ENCODE measurements around the gene PTTG1.
"Not testable (repeated sequence)": the region's sequence is repeated elsewhere in the genome, so short reads cannot be mapped to it uniquely, and the experiment has no call there.

Gene PTTG1

DNA sequence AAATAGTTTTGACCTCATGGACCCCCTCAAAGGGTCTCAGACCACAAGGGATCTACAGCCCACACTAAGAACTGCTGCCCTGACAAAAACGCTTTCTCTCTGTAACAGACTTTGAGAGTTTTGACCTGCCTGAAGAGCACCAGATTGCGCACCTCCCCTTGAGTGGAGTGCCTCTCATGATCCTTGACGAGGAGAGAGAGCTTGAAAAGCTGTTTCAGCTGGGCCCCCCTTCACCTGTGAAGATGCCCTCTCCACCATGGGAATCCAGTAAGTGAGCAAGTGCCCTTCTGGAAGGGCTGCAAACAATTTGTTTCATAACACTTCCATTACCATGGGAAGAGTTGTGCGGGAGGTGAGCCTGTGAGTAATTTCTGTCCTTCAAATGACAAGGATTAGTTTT is 6.0 kb downstream of the PTTG1 start:
- no peak for DNase-seq

DNA sequence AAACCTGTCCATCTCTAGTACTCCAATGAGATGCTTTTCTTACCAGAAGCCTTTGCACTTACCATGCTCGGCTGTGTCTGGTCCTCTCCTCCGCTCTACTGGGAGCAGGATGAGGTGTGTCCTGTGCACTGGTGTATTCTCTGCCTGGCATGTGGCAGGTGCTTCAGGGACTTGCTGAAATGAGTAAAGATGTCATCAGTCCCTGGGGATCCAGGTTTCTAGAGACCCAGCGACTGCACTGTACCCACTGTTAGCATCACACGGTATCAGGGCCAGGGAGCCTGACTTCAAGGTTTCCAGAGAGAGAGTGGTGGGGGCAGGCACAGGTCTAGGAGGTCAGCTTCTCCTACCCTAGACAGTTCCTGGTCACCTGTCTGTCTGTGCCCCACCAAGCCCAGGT is 10.5 kb downstream of the PTTG1 start:
- DNase-seq, result no peak

DNA sequence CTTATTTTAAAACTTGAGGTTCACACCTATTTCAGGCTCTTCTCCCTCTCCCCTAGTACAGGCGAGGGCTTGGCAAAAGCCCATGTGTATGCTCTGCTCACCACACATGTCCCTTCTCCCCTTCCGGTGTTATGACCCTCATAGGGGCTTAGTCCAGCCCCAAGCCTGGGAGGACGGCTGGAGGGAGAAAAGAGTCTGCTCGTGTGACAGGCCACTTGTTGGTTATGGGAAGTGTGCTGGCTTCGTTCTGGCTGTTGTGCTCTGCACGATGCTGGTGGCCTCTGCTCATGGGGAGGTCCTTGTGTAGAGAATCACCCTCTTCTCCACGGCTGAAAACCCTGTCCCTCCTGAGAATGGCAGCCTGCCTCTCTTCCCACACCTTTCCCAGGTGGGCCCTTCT is 11.1 kb downstream of the PTTG1 start:
- no peak for DNase-seq

DNA sequence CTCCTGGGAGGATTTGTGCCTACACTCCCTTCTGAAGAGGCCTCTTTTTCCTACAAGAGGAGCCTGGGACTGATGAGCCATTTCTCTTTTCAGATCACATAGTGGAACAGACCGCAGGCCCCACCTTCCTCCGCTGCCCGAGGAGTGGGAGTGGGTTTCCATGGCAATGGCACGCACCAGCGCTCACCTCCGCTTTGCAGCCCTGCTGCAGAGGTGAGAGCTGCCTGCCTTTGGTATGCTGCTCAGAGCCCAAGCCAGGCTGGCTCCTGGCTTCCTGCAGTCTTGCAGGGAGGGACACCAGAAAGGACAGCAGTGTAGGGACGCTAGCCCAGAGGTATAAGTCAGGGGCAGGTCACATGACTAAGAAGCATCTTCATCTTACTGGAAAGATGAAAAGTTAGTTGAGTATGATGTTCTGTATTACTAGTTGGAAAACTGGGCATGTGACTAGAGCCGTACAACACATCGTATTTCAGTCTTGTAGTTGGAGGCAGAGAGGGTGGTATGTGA is 12.4 kb downstream of the PTTG1 start:
- no peak for DNase-seq

DNA sequence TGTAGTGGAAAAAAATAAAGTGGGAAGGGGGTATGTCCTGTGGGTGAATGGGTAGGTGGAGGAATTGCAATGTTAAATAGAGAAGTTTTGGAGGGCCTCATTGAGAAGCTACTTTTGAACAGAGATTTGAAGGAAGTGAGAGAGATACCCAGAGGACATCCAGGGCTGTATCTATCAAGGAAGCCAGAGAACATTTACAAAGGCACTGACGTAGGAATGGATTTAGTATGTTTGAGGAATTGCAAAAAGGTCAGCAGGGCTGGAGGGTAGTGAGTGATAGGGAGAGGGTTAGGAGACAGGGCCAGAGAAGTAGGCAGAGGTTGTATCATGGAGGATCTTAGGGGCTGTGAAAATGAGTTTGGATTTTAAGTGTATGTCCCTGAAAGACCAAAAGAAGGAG is 13.9 kb downstream of the PTTG1 start:
- DNase-seq, result no peak

DNA sequence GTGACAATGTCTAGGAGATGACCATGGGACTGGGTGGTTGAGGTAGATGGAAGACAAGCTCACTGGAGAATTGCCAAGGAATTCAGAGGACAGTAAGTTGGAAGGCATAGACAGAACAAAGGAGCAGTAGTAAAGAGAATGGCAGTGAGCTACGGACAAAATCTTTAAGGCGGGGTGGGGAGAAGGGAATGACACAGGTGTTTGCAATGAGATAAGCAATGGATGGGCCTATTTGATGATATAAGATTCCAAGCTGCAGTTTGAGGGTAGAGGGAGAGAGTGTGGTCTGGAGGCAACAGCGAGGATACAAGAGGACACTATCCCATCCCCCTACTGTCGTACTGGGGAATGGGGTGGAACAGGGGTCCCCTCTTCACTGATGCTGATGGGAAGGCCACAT is 14.4 kb downstream of the PTTG1 start:
- DNase-seq, result no peak

DNA sequence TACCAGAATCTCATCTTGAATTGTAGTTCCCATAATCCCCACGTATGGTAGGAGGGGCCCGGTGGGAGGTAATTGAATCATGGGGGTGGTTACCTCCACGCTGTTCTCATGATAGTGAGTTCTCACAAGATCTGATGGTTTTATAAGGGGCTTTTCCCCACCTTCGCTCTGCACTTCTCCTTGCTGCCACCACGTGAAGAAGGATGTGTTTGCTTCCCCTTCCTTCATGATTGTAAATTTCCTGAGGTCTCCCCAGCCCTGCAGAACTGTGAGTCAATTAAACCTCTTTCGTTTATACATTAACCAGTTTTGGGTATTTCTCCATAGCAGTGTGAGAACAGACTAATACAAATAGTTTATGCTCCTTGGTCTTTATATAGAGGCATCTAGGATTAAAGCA is 15.0 kb downstream of the PTTG1 start:
- not testable (repeated sequence) for DNase-seq

DNA sequence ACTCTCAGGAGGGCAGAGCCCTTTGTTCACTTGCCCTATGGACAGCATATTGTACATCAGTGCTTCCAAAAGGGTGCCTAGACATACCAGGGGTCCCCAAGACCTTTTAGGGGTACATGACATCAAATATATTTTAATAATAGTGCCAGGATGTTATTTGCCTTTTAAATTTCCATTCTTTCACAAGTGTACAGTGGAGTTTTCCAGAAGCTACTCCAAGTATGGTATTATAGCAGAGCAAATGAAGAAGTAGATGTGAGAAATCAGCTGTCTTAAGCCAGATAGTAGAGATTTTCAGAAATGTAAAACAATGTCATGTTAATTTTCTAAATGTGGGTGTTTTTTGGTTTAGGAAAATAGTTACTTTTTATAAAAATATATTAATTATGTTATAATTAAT is 15.6 kb downstream of the PTTG1 start:
- DNase-seq, result no peak

DNA sequence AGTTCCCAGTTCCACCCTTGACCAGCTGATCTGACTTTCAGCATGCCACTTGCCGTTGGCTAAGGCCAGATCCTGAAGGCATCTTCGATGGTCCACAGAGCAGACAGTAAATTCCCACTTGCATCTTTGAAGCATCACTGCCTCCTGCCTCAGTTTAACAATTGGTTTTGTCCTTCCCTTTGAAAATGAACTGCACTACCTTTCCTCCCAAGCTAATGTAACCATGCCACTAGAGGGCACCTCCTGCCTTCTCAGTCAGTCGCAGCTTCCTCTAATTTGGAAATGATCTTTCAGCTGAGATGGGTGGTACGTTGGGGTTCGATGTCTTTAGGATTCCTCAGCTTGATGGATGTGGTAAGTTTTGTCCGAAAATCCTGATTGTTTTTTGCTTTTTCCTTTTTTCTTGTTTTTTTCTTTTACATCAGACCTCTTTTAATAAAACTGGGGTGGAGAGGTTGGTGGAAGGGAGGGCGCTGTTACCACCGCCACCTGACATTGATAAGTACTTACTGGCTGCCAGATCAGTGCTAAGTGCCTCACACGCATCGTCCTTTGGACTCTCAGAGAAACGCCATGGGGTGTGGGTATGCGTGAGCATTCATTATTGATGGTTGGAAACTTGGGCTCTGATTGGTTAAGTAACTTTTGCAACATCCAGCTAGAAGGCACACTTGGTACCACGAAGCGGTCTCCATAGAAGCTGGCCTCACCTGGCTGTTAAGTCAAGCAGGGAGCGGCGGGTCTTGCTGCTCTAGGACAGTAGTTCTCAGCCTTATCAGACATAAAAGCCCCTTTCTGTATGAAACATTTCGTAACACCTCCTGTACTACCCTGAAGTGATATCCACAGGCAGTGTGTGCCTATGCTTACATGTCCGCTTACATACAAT is 16.9 kb downstream of the PTTG1 start:
- no peak for DNase-seq

DNA sequence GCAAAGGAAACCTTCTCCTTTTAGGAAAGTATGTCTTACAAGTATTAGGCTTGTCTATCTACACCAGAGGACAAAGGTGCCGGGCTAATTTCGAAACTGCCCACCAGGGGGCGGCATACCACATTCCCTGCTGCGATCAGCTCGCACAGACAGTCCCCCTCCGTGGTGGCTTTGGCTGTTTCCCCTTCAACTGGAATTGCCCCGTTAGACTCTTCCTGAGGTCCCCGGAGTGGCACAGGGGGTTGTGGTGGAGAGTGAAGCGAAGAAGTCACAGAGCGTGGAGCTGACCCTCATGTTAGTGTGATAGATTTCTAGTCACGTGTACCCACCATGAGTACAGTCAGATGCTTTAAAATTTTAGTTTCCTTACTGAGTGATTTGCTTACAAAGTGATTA is 17.5 kb downstream of the PTTG1 start:
- peak; percentile 53 for DNase-seq

DNA sequence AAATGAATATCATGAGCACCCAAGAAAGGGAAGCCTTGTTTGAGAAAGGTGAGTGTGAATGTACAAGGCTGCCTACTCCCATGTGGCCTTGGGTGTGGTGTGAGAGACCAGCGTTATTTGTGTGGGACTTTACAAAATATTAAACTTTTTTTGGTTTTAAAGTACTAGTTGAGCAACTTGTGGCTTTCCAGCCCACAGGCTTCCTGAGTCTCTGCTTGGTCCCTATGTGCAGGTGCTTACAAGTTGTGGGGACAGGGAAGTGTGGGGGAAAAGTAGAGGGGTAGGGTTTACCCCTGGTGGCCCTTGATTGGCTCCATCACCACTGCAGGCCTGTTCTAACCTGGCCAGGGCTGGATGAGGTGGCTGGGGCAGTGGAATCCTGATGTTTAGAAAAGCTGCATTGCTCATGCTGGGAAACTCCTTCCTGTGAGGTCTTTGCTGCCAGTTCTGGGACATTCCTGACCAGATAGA is 19.7 kb downstream of the PTTG1 start:
- DNase-seq, result no peak

DNA sequence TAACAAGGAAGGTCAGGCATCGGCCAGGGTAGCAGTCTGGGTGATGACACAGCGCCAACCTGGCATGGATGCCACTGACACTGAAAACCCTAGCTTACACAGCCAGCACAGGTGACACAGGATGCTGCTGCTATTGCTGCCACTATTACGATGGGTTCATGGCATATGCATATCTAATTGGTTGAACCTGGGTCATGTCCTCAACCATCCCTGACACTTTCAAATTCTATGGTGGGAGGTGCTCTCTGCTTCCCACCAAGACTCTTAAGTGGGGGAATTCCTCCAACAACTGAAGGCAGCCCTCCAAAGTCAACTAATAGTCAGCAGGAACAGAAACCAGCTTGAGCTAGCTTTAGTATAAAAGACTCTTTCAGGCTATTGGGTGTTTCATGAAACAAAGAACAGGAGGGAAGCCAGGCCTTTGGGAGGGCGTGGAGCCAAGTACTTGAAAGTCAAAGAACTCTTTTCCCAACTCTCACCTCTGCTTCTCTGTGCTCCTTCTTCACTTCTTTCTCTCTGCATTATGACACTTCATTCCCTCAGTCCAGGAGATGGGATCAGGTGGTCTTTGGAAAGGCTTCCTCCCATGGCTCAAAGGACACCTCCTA is 21.3 kb downstream of the PTTG1 start:
- DNase-seq, result no peak

DNA sequence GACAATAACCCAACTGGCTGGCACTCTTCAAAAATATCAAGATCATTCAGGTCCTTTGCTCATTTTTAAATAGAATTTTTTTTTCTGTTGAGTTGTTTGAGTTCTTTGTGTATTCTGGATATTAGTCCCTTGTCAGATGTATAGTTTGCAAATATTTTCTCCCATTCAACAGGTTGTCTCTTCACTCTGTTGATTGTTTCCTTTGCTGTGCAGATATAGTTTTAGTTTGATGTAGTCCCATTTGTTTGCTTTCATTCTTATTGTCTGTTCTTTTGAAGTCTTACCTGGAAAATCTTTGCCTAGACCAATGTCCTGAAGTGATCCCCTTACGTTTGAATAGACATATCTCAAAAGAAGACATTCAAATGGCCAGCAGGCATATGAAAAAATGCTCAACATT is 22.8 kb downstream of the PTTG1 start:
- no peak for DNase-seq

DNA sequence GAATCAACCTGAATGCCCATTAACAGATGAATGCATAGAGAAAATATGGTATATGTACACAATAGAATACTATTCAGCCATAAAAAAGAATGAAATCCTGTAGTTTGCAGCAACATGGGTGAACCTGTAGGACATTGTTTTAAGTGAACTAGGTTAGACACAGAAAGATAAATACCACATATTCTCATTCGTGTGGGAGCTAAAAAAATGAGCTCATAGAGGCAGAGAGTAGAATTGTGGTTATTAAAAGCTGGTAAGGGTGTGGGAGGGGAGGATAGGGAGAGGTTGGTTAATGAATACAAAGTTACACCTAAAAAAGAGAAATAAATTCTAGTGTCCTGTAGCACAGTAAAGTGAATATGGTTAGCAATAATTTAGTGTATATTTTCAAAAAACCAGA is 23.5 kb downstream of the PTTG1 start:
- DNase-seq, result no peak

DNA sequence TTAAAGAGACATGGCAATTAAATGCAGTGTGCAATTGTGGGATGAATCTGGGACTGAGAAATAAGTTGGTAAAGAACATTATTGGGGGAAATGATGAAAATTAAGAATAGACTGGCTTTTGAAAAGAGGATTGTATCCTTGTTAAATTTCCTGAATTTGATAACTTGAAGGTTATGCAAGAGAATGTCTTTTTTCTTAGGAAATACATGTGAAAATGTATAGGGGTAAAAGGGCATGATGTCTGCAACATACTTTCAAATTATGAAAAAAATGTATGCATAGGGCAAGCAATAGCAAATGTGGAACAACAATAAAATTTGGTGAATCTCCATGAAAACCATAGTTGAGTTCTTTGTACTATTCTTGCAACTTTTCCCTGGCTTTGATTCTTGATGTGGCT is 24.1 kb downstream of the PTTG1 start:
- DNase-seq, result no peak

DNA sequence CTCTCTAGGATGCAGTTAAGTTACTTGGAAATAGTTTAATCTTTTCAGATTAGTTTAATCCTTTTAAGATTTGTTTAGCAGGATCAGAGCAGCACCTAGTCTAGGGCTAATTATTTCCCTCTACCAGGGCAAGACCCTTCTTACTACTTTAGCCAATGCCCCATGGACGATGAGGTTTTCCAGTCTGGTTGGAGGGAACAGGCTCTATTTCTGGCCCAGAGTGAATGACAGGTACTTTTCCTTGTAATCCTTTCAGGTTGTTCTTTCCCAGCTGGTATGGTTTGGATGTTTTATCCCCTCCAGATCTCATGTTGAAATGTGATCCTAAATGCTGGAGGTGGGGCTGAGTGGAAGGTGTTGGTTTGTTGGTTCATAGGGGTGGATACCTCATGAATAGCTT is 27.2 kb downstream of the PTTG1 start:
- DNase-seq, result no peak

DNA sequence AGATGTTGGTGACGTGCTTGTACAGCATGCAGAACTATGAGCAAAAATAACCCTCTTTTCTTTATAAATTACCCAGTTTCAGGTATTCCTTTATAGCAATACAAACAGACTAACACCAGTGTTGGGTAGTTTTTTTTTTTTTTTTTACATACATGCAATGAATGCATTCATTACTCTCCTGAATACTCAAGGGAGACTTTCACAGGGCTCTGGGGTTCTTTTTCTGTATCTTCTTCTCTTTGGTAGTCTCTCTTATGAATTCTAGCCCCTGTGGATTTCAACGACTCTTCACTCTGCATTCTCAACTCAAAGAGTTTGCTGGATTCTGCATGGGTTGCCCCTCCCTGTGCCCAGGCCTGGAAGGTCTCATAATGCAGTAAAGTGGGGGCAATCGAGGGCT is 27.8 kb downstream of the PTTG1 start:
- no peak for DNase-seq

DNA sequence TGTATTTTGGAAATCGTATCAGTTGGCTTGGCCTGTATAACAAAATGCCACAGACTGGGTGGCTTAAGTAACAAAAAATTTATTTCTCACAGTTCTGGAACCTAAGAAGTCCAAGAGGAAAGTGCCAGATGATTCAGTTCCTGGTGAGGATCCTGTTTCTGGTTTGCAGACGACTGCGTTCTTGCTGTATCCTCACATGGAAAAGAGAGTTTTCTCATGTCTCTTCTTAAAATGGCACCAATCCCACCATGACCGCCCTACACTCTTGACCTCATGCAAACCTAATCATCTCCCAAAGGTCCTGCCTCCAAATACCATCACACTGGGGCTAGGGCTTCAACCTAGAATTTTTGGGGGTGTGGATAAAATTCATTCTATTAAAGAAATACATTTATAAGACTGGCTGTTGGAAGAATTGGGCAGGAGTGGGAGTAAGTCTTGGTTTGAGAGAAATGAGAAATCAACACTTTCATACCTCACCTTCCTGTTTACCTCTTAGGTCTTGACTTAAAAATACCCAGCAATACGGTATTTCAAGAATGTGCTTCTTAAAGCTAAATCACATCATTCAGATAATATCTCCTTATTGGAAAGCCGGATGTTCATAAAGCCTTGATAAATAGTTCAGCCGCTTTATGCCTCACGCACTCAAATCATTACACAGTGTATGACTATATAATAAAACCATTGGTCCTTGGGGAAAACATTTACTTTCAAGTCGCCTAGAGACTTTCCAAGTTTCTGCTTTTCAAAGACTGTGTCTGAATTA is 28.7 kb downstream of the PTTG1 start:
- no peak for DNase-seq

DNA sequence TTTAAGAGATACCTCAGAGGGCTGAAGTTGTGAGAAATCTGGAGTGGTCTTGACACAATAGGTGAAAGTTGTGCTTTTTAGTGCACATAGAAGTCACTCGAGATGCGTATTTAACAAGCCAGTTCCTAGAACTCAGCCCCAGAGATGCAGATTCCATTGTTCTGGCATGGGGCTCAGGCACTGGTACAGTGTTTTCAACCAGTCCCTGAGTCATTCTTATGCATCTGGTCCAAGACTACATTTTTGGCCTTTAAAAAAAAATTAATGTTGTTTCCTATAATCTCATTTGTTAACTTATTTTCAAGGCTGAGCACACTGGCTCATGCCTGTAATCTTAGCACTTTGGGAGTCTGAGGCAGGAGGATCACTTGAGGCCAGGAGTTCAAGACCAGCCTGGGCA is 29.6 kb downstream of the PTTG1 start:
- no peak for DNase-seq

DNA sequence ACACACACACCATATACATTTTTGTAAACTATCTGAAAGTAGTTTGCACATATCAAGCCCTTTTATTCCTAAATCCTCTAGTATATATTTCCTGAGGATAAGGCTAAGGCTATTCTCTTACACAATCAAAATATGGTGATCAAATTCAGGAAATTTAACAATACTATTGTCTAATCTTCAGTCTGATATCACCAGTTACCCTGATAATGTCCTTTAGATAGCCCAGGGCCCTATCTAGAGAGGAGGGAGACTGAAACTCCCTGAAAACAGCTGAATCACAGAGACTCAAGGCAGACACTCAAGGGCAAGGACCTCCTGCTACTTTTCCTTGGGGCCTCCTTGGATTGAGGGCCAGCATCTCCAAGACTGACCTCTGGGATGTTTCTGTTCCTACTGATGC is 30.4 kb downstream of the PTTG1 start:
- no peak for DNase-seq

DNA sequence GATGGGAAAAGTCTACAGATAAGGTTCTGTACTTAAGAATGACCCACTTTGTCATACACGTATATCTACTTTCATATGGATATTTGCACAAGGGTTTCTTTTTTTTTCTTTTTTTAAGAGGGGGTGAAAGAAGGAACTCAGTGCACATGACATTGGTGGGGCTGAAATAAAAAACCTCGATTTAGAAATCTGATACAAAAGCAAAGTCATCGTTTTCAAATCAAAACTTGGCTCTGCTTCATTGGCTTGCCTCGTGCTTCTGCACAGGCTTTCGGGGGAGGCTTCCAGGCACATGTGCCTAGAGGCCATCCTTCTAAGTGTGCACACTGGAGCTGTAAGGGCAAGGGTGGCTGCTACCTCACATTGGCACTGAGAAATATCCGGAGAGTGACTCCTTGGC is 31.1 kb downstream of the PTTG1 start:
- no peak for DNase-seq

DNA sequence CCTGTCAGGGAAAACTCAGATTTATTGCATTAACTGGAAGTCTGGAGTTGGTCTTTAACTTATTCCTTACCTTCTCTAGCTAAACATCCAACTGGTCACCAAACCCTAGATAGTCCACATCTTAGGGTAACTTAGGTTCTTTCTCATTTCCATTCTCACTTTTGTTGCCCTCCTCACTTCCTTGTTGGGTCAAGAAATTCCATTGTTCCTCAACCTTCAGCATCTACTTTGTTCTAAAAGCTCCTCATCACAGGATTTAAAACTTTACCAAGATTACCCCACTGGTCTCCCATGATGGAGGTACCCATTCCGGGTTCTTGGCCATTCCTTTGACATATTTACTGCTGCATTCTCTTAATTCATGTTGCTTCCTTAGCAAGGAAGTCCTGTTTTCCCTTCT is 32.1 kb downstream of the PTTG1 start:
- no peak for DNase-seq

DNA sequence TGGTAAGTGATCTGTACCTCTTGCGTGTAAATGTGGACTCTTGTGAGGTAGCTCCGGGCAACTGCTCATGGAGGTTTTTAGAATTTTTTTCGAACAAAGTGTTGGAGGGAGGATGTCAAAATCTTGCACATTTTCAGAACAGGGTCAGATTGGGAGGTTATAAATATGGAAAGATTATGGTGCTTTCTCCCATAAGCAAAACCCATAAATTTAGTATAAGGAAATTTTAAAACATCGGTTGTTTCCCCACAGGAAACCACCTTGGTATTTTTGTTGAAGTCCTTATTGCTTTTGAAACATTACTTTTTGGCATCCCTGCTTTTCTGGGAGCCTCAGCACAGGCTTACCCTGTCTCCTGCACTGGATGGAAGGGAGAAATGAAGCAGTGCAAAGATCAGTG is 33.9 kb downstream of the PTTG1 start:
- no peak for DNase-seq

All from NCI-H2081 treated with DMSO at 0.1 percent for 48 hours (cell line).